AG10803 (cell line): ENCODE data around the gene RGS7.

Experiments
- DNase-seq: peaks from one replicate; pipeline ENCODE4 v3.0.0; 2010; ENCODE audit warnings: low read depth
- H3K4me3 ChIP-seq: 2 replicates; pipeline ENCODE4 v1.5.1; 2011; ENCODE audit warnings: mild to moderate bottlenecking, low read length, control low read depth
- TF ChIP-seq, protein P1 (sequence below): conservative IDR thresholded peaks from 2 replicates; pipeline ENCODE4 v1.5.1; 2011; ENCODE audit warnings: mild to moderate bottlenecking, low read length, control low read depth, inconsistent platforms

RGS7 gene

GRCh38 chr1:241079047-241079446, 278.0 kb downstream of the RGS7 start:
- DNase-seq: no peak
- no peak overlapping the region for H3K4me3 ChIP-seq
- TF ChIP-seq, protein P1, sequence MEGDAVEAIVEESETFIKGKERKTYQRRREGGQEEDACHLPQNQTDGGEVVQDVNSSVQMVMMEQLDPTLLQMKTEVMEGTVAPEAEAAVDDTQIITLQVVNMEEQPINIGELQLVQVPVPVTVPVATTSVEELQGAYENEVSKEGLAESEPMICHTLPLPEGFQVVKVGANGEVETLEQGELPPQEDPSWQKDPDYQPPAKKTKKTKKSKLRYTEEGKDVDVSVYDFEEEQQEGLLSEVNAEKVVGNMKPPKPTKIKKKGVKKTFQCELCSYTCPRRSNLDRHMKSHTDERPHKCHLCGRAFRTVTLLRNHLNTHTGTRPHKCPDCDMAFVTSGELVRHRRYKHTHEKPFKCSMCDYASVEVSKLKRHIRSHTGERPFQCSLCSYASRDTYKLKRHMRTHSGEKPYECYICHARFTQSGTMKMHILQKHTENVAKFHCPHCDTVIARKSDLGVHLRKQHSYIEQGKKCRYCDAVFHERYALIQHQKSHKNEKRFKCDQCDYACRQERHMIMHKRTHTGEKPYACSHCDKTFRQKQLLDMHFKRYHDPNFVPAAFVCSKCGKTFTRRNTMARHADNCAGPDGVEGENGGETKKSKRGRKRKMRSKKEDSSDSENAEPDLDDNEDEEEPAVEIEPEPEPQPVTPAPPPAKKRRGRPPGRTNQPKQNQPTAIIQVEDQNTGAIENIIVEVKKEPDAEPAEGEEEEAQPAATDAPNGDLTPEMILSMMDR: no peak

- H3K4me3 ChIP-seq: no peak overlapping the region
- TF ChIP-seq, protein P1: no peak
- no peak for DNase-seq
Observed at GRCh38 chr1:241077386-241078147, 279.4 kb downstream of the RGS7 start.

DNA sequence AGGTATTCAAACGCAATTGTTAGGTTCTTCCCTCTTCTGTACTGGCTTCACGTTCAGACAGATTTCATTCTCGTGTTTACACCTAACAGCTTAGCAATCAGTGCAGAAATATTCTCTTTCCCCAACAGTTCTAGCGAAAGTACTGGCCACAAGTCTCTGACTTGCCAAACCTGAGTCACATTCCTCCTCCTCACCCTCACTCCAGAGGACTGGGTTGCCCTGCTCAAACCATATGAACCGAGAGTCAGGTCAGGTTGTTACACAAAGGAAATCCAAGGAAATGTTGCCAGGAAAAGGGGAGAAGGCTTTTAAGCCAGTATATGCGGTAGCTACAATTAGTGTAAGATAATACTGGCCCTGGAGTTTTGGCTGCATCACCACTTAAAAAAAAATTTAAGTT, 282.5 kb downstream of the RGS7 start:
- no peak for DNase-seq
- no peak overlapping the region for H3K4me3 ChIP-seq
- TF ChIP-seq, protein P1: no peak

DNA sequence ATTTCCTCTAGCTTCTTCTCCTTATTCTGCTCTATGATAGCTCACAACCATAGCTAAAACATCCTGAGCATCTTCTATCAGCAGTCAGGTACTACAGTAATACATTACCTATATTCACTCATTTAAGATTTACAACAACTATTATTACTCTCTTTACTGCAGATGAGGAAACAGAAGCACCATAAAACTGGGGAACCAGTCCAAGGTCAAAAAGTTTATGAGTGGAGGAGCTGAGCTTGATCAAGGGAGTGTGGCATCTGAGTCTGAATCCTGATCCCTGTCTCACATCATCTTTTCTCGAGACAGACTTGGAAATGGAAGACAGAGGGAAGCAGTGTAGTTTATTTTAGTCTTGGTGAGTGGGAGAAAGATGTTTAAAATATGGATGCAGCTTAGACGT, 288.6 kb downstream of the RGS7 start:
- no peak overlapping the region for H3K4me3 ChIP-seq
- TF ChIP-seq, protein P1: no peak
- no peak for DNase-seq

DNA sequence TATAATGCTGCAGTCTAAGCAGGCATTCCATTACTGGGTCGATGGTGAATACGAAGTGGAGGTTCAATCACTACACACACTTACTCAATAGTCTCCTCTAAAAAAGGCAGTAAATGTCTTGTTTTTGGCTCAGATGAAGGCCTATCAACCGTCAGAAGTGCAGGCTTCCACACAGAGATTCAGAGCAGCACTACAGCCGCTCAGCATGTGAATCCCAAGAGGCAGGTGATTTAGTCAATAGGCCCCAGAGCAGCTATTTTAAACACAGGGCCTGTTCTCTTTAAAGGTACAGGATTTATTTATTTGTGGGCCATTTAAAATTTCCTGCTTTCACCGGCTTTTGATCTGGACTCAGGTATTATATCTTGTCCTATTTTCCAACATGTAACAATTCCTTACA, 293.7 kb downstream of the RGS7 start:
- H3K4me3 ChIP-seq: no peak overlapping the region
- DNase-seq: no peak
- TF ChIP-seq, protein P1: no peak

DNA sequence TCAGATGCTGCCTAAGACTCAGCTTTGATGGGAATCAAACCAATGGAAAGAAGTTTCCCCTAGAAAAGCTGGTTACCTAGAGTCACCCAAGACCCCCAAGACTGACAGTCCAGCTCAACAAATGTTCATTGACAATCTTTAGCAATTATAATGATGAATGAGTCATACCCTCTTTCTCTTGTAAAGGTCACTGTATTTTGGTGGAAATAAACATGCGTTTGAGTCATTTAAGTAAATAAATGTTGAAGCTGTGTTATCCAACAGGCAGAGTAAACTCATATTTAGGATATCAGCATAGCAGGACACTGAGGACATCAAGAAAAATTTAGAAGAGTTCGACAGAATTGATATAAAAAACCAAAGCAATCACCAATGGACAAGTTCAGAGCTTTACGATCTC, 295.9 kb downstream of the RGS7 start:
- no peak overlapping the region for H3K4me3 ChIP-seq
- DNase-seq: no peak
- TF ChIP-seq, protein P1: no peak

DNA sequence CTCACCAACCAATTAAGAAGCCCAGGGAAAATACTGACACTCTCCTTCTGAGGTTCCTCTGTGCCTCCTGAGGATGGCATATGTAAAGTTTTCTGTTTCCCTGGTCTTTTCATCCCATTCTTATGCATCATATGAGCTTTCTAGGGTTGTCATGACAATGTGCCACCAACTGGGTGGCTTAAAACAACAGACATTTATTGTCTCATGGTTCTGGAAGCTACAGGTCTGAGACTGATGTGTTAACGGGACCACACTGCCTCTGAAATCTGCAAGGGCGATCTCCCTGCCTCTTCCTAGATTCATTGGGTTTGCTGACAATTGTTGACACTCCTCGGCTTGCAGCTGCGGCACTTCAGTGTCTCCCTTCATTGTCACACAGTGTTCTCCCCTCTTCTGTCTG, 308.4 kb downstream of the RGS7 start:
- H3K4me3 ChIP-seq: no peak overlapping the region
- DNase-seq: no peak
- TF ChIP-seq, protein P1: no peak
